KMS-11 (cell line): ENCODE measurements around the gene TRAPPC5.

Experiments
- H2AFZ ChIP-seq: fragments of 200-600 bp; sonication (generic); 2 replicates; pipeline ENCODE4 v1.6.1; 2016; ENCODE audit warnings: antibody characterized with exemption, mixed run types, low read depth
- H3K27ac ChIP-seq: fragments of 200-600 bp; sonication (generic); 2 replicates; pipeline ENCODE4 v1.6.1; 2016; ENCODE audit warnings: mild to moderate bottlenecking, mixed run types
- H3K27me3 ChIP-seq: fragments of 200-600 bp; sonication (generic); 2 replicates; pipeline ENCODE4 v1.6.1; 2017; ENCODE audit warnings: mild to moderate bottlenecking, low read depth, mixed run types, moderate library complexity; ENCODE audit not compliant: insufficient read depth
- H3K36me3 ChIP-seq: fragments of 200-600 bp; sonication (generic); 2 replicates; pipeline ENCODE4 v1.6.1; 2017; ENCODE audit warnings: mild to moderate bottlenecking, mixed run types; ENCODE audit not compliant: insufficient read depth
- H3K4me1 ChIP-seq: fragments of 200-600 bp; sonication (generic); 2 replicates; pipeline ENCODE4 v1.6.1; 2016; ENCODE audit warnings: mild to moderate bottlenecking, low read depth, mixed run types; ENCODE audit not compliant: poor library complexity, severe bottlenecking
- H3K4me2 ChIP-seq: fragments of 200-600 bp; sonication (generic); 2 replicates; pipeline ENCODE4 v1.7.0; 2016; ENCODE audit warnings: mild to moderate bottlenecking, mixed run types
- H3K4me3 ChIP-seq: fragments of 200-600 bp; sonication (generic); IDR thresholded peaks from 2 replicates; pipeline ENCODE4 v1.6.1; 2017; ENCODE audit warnings: low read depth, low read length, mixed read lengths; ENCODE audit not compliant: insufficient read depth
- H3K79me2 ChIP-seq: fragments of 200-600 bp; sonication (generic); 2 replicates; pipeline ENCODE4 v1.6.1; 2016; ENCODE audit warnings: low read depth, mixed run types; ENCODE audit not compliant: insufficient read depth
- H3K9ac ChIP-seq: fragments of 200-600 bp; sonication (generic); 2 replicates; pipeline ENCODE4 v1.6.1; 2016; ENCODE audit warnings: mild to moderate bottlenecking, mixed run types
- H4K20me1 ChIP-seq: fragments of 200-600 bp; sonication (generic); 2 replicates; pipeline ENCODE4 v1.6.1; 2016; ENCODE audit warnings: mild to moderate bottlenecking, mixed run types; ENCODE audit not compliant: insufficient read depth
- TF ChIP-seq, protein P1 (sequence below): fragments of 200-600 bp; sonication (generic); conservative IDR thresholded peaks from 2 replicates; pipeline ENCODE4 v1.6.1; 2017; ENCODE audit warnings: low read depth, mild to moderate bottlenecking, antibody characterized with exemption, low read length, moderate library complexity, mixed read lengths

The TRAPPC5 gene

GRCh38 chr19:7722231-7722651, 41.6 kb downstream of the TRAPPC5 start:
- H3K4me1 ChIP-seq: no peaks in the 10 kb centered on the region
- TF ChIP-seq, protein P1, sequence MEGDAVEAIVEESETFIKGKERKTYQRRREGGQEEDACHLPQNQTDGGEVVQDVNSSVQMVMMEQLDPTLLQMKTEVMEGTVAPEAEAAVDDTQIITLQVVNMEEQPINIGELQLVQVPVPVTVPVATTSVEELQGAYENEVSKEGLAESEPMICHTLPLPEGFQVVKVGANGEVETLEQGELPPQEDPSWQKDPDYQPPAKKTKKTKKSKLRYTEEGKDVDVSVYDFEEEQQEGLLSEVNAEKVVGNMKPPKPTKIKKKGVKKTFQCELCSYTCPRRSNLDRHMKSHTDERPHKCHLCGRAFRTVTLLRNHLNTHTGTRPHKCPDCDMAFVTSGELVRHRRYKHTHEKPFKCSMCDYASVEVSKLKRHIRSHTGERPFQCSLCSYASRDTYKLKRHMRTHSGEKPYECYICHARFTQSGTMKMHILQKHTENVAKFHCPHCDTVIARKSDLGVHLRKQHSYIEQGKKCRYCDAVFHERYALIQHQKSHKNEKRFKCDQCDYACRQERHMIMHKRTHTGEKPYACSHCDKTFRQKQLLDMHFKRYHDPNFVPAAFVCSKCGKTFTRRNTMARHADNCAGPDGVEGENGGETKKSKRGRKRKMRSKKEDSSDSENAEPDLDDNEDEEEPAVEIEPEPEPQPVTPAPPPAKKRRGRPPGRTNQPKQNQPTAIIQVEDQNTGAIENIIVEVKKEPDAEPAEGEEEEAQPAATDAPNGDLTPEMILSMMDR: no peak
- H3K4me2 ChIP-seq: no peak overlapping the region
- no peak overlapping the region for H3K4me3 ChIP-seq
- H2AFZ ChIP-seq: no peak overlapping the region
- H3K36me3 ChIP-seq: no peaks in the 10 kb centered on the region
- H3K27me3 ChIP-seq: peaks cover 61% of the 10 kb centered on the region
- H3K9ac ChIP-seq: no peak overlapping the region
- H4K20me1 ChIP-seq: no peaks in the 10 kb centered on the region
- no peak overlapping the region for H3K27ac ChIP-seq
- no peaks in the 10 kb centered on the region for H3K79me2 ChIP-seq

- H3K4me2 ChIP-seq: no peak overlapping the region
- no peaks in the 10 kb centered on the region for H3K4me1 ChIP-seq
- H4K20me1 ChIP-seq: no peaks in the 10 kb centered on the region
- no peak overlapping the region for H2AFZ ChIP-seq
- no peaks in the 10 kb centered on the region for H3K36me3 ChIP-seq
- no peak overlapping the region for H3K27ac ChIP-seq
- peaks cover 74% of the 10 kb centered on the region for H3K27me3 ChIP-seq
- H3K79me2 ChIP-seq: no peaks in the 10 kb centered on the region
- no peak overlapping the region for H3K4me3 ChIP-seq
- H3K9ac ChIP-seq: no peak overlapping the region
- TF ChIP-seq, protein P1: no peak
Observed at GRCh38 chr19:7725791-7726190, 45.2 kb downstream of the TRAPPC5 start.

GRCh38 chr19:7729211-7729610, 48.6 kb downstream of the TRAPPC5 start:
- TF ChIP-seq, protein P1: no peak
- Histone ChIP-seq H3K27ac (no peak overlapping the region), H3K27me3 (peaks cover 57% of the 10 kb centered on the region), H3K4me3 (no peak overlapping the region), H2AFZ (no peak overlapping the region), H3K36me3 (no peaks in the 10 kb centered on the region), H3K9ac (no peak overlapping the region), H3K79me2 (no peaks in the 10 kb centered on the region), H3K4me2 (no peak overlapping the region), H4K20me1 (no peaks in the 10 kb centered on the region), H3K4me1 (no peaks in the 10 kb centered on the region)

GRCh38 chr19:7729831-7730285, 49.2 kb downstream of the TRAPPC5 start:
- Histone ChIP-seq H3K79me2 (no peaks in the 10 kb centered on the region), H3K27ac (no peak overlapping the region), H3K4me1 (no peaks in the 10 kb centered on the region), H3K4me2 (no peak overlapping the region), H3K36me3 (no peaks in the 10 kb centered on the region), H4K20me1 (no peaks in the 10 kb centered on the region), H2AFZ (no peak overlapping the region), H3K9ac (no peak overlapping the region), H3K4me3 (no peak overlapping the region), H3K27me3 (peaks cover 58% of the 10 kb centered on the region)
- TF ChIP-seq, protein P1: no peak
